Muscle of leg (tissue), 11 donors: ENCODE data around the gene COLEC12. TPM values are rescaled to one million over a fixed set of nuclear protein-coding genes. Genes with fewer than 3 reads are reported as not detected.
A peak's percentile ranks its signal among the peaks of the same experiment; 100 is the strongest.

Experiments
- DNase-seq: peaks from one replicate; pipeline ENCODE4 v3.0.0; 2013
- H3K27ac ChIP-seq: one replicate; pipeline ENCODE4 v1.5.1; 2013; ENCODE audit warnings: mild to moderate bottlenecking, low read length, control low read depth
- H3K27me3 ChIP-seq: one replicate; pipeline ENCODE4 v1.6.1; 2013; ENCODE audit warnings: low read length; ENCODE audit not compliant: control insufficient read depth, insufficient read depth
- H3K36me3 ChIP-seq: one replicate; pipeline ENCODE4 v1.6.1; 2013; ENCODE audit warnings: low read length; ENCODE audit not compliant: control insufficient read depth, insufficient read depth
- H3K4me1 ChIP-seq: one replicate; pipeline ENCODE4 v1.6.1; 2013; ENCODE audit warnings: low read length; ENCODE audit not compliant: control insufficient read depth, insufficient read depth
- H3K4me3 ChIP-seq: one replicate; pipeline ENCODE4 v1.5.1; 2013; ENCODE audit warnings: low read length, control low read depth
- H3K9me3 ChIP-seq: replicated peaks from 2 replicates; pipeline ENCODE4 v1.6.1; 2013; ENCODE audit warnings: low read depth, low read length; ENCODE audit not compliant: control insufficient read depth
- WGBS: methylation state at CpG from one replicate; pipeline ENCODE4 v1.1.5; 2013; ENCODE audit warnings: missing lambda C conversion rate; ENCODE audit not compliant: insufficient coverage; 5-methylcytosine and 5-hydroxymethylcytosine counted together
- polyA plus RNA-seq, 8 donors: library from polyadenylated mRNA; unstranded; fragments of 120-200 nt; gene quantifications; one replicate each; pipeline versions ENCODE4 v1.2.1 to v1.2.3, GENCODE V29; 2013; ENCODE audit warnings: inconsistent platforms in 1 of 8, low replicate concordance in 1 of 8; ENCODE audit not compliant: insufficient read length in 8 of 8, insufficient read depth in 1 of 8
- total RNA-seq: library from RNA; stranded (reverse); fragments of 120-200 nt; gene quantifications from one replicate; pipeline ENCODE4 v1.2.4, GENCODE V29; 2013

COLEC12 gene
- total and polyA plus RNA-seq, 9 donors = 41.1 to 83.6 (median 59.9) TPM

DNA sequence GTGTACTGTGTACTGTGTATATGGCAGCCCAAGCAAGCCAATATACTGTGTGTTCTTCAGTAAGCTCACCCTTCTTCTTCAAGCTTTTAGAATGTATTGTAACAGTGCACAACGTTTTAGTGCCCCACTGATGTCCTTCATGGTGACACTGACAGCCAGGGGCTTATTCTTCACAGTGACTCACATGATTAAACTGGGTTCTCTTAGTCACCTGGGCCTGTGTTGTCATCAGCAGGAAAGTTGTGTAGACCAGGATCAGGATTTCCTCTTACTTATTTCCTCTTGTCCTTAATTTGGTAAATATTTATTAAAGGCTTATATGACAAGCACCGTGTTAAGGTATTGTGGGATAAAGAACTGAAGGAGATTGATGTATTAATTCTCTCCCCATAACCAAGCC lies 164.8 kb downstream of the COLEC12 start:
- Histone ChIP-seq H3K27me3 (no peaks in the 10 kb centered on the region), H3K27ac (no peak overlapping the region), H3K4me3 (no peak overlapping the region), H3K4me1 (peaks cover 31% of the 10 kb centered on the region), H3K36me3 (peaks cover 15% of the 10 kb centered on the region), H3K9me3 (no peaks in the 10 kb centered on the region)
- no CpG with 5 or more reads among the region's 2 CpGs for WGBS
- no peak for DNase-seq

- Histone ChIP-seq H3K9me3 (no peaks in the 10 kb centered on the region), H3K27ac (no peak overlapping the region), H3K27me3 (no peaks in the 10 kb centered on the region), H3K36me3 (peaks cover 20% of the 10 kb centered on the region), H3K4me1 (peaks cover 31% of the 10 kb centered on the region), H3K4me3 (no peak overlapping the region)
- DNase-seq = no peak
- 92% methylated on average over 13 of the region's 15 CpGs for WGBS
Observed at GRCh38 chr18:334575-335132, 165.8 kb downstream of the COLEC12 start.

- Histone ChIP-seq H3K27ac (peak overlapping the region; percentile 79), H3K36me3 (peaks cover 20% of the 10 kb centered on the region), H3K27me3 (no peaks in the 10 kb centered on the region), H3K4me1 (peaks cover 31% of the 10 kb centered on the region), H3K9me3 (no peaks in the 10 kb centered on the region), H3K4me3 (no peak overlapping the region)
- DNase-seq = peak; percentile 87
- WGBS = 17% methylated on average over 11 of the region's 14 CpGs
Observed at GRCh38 chr18:332721-333510, 167.6 kb downstream of the COLEC12 start.

- H3K36me3 ChIP-seq = peaks cover 18% of the 10 kb centered on the region
- H3K27me3 ChIP-seq = no peaks in the 10 kb centered on the region
- no peaks in the 10 kb centered on the region for H3K9me3 ChIP-seq
- WGBS = 45% methylated on average over 4 of the region's 4 CpGs
- H3K4me3 ChIP-seq = no peak overlapping the region
- peaks cover 31% of the 10 kb centered on the region for H3K4me1 ChIP-seq
- peak overlapping the region; percentile 79 for H3K27ac ChIP-seq
- peak; percentile 62 for DNase-seq
Observed at GRCh38 chr18:332007-332406, 168.5 kb downstream of the COLEC12 start.

- peak overlapping the region; percentile 79 for H3K27ac ChIP-seq
- no peaks in the 10 kb centered on the region for H3K27me3 ChIP-seq
- 0% methylated on average over 1 of the region's 12 CpGs for WGBS
- no peaks in the 10 kb centered on the region for H3K9me3 ChIP-seq
- peaks cover 22% of the 10 kb centered on the region for H3K36me3 ChIP-seq
- H3K4me1 ChIP-seq = peaks cover 31% of the 10 kb centered on the region
- no peak overlapping the region for H3K4me3 ChIP-seq
- DNase-seq = peak; percentile 73
Observed at GRCh38 chr18:331221-331821, 169.2 kb downstream of the COLEC12 start.

DNA sequence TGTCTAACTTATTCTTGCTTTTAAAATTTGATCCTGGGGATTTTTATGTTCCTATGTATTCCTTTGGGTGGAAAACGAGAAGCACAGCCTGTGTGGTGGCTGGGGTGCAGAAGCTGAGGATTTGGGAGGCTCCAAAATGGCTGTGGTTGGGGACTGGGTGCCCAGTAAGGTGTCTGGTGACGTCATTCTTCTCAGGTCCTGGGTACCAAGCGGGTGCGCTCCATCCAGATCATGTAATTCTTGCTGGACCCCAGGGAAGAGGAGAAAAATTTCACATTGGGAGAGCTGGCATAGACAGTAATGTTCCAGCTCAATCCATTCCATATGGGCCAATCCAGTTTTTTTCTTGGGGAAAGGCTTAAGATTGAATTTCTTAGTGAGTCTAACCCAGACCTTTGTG lies 171.6 kb downstream of the COLEC12 start:
- H3K4me3 ChIP-seq = no peak overlapping the region
- WGBS = 82% methylated on average over 3 of the region's 4 CpGs
- no peaks in the 10 kb centered on the region for H3K9me3 ChIP-seq
- peaks cover 16% of the 10 kb centered on the region for H3K36me3 ChIP-seq
- no peak overlapping the region for H3K27ac ChIP-seq
- no peak for DNase-seq
- peaks cover 29% of the 10 kb centered on the region for H3K4me1 ChIP-seq
- no peaks in the 10 kb centered on the region for H3K27me3 ChIP-seq

GRCh38 chr18:326846-327245 lies 173.7 kb downstream of the COLEC12 start:
- Histone ChIP-seq H3K4me1 (peaks cover 14% of the 10 kb centered on the region), H3K27me3 (no peaks in the 10 kb centered on the region), H3K4me3 (no peak overlapping the region), H3K27ac (no peak overlapping the region), H3K36me3 (peaks cover 16% of the 10 kb centered on the region), H3K9me3 (no peaks in the 10 kb centered on the region)
- DNase-seq = no peak
- 83% methylated on average over 1 of the region's 1 CpG for WGBS

DNA sequence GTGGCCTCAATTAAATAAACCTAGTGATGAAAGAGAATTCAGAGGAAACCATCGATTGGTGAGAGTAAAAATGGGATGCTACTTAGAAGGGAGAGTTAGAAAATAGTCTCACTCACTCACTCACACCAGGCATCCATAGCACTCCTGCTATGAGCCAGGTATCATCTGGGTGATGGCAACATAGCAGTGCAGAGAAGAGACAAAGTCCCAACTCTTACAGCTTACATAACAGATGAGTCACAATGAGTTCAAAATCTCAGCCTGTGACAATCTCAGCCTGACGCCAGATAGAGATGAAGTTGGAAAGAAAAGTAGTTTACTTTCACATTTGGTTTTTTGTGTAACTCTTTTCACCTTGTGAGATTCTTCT lies 177.3 kb downstream of the COLEC12 start:
- DNase-seq = no peak
- Histone ChIP-seq H3K4me1 (peaks cover 5% of the 10 kb centered on the region), H3K9me3 (no peaks in the 10 kb centered on the region), H3K4me3 (no peak overlapping the region), H3K27me3 (no peaks in the 10 kb centered on the region), H3K36me3 (peaks cover 9% of the 10 kb centered on the region), H3K27ac (no peak overlapping the region)
- WGBS = no CpG with 5 or more reads among the region's 2 CpGs

GRCh38 chr18:321865-322467 lies 178.5 kb downstream of the COLEC12 start:
- H3K4me3 ChIP-seq = no peak overlapping the region
- H3K4me1 ChIP-seq = peaks cover 5% of the 10 kb centered on the region
- peaks cover 6% of the 10 kb centered on the region for H3K36me3 ChIP-seq
- DNase-seq = no peak
- no peaks in the 10 kb centered on the region for H3K27me3 ChIP-seq
- no CpG with 5 or more reads among the region's 5 CpGs for WGBS
- H3K27ac ChIP-seq = no peak overlapping the region
- H3K9me3 ChIP-seq = no peaks in the 10 kb centered on the region

DNA sequence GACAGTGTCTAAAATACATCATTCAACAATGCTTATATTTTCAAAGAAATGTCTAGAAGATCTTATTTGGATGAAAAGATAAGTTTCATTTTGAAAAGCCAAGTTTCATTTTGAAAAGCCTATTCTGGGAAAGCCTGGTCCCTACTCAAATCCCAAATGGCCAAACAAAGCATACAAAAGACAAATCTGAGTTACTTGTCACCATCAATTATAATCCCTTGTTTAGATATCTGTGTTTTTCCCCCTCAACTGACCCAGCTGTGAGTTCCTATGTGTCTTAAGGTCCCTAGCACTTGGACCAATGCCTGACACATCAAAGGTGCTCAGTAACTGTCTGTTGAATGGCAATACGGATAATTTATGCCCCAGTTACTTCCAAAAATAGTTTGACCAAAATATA lies 180.3 kb downstream of the COLEC12 start:
- no peaks in the 10 kb centered on the region for H3K9me3 ChIP-seq

More for the DNA sequence above, 180.3 kb downstream of the COLEC12 start:
- H3K4me1 ChIP-seq = peaks cover 8% of the 10 kb centered on the region
- peaks cover 3% of the 10 kb centered on the region for H3K36me3 ChIP-seq
- no CpG with 5 or more reads among the region's 1 CpG for WGBS
- no peak overlapping the region for H3K27ac ChIP-seq
- H3K27me3 ChIP-seq = no peaks in the 10 kb centered on the region
- no peak overlapping the region for H3K4me3 ChIP-seq
- no peak for DNase-seq
